ENCODE data around the gene DVL1. TPM values are rescaled to one million over a fixed set of nuclear protein-coding genes. Genes with fewer than 3 reads are reported as not detected.
"Not testable (repeated sequence)": the region's sequence is repeated elsewhere in the genome, so short reads cannot be mapped to it uniquely, and the experiment has no call there.

Gene DVL1
- total RNA-seq, 1 donor from 2014 or later = 72.7 TPM

GRCh38 chr1:1373815-1374588, 24.8 kb upstream of the DVL1 start:
- DNase-seq (ENCODE audit: low spot score) = no peak

GRCh38 chr1:1373051-1373814, 24.0 kb upstream of the DVL1 start:
- no peak for DNase-seq (ENCODE audit: low spot score)

- DNase-seq (ENCODE audit: low spot score) = peak; percentile 60
Measured at GRCh38 chr1:1371746-1372711, 22.8 kb upstream of the DVL1 start.

- no peak for DNase-seq (ENCODE audit: low spot score)
Measured at GRCh38 chr1:1371364-1371745, 22.1 kb upstream of the DVL1 start.

GRCh38 chr1:1370771-1371300, 21.6 kb upstream of the DVL1 start:
- no peak for DNase-seq (ENCODE audit: low spot score)

GRCh38 chr1:1370094-1370493, 20.9 kb upstream of the DVL1 start:
- not testable (repeated sequence) for DNase-seq (ENCODE audit: low spot score)

GRCh38 chr1:1367315-1367714, 18.1 kb upstream of the DVL1 start:
- no peak for DNase-seq (ENCODE audit: low spot score)

- no peak for DNase-seq (ENCODE audit: low spot score)
Measured at GRCh38 chr1:1366699-1367066, 17.5 kb upstream of the DVL1 start.

GRCh38 chr1:1365875-1366698, 16.9 kb upstream of the DVL1 start:
- DNase-seq (ENCODE audit: low spot score) = no peak

GRCh38 chr1:1364266-1364665, 15.0 kb upstream of the DVL1 start:
- no peak for DNase-seq (ENCODE audit: low spot score)

GRCh38 chr1:1361982-1362423, 12.8 kb upstream of the DVL1 start:
- DNase-seq (ENCODE audit: low spot score) = no peak

- DNase-seq (ENCODE audit: low spot score) = no peak
Measured at GRCh38 chr1:1361233-1361981, 12.2 kb upstream of the DVL1 start.

GRCh38 chr1:1360506-1361169, 11.4 kb upstream of the DVL1 start:
- DNase-seq (ENCODE audit: low spot score) = peak; percentile 40

GRCh38 chr1:1359664-1360468, 10.6 kb upstream of the DVL1 start:
- no peak for DNase-seq (ENCODE audit: low spot score)

GRCh38 chr1:1359308-1359663, 10.1 kb upstream of the DVL1 start:
- no peak for DNase-seq (ENCODE audit: low spot score)

GRCh38 chr1:1358433-1359271, 9.4 kb upstream of the DVL1 start, which contains the start of gene MXRA8:
TSS of gene MXRA8 (minus strand) at chr1:1358555. CDS start at chr1:1358504, 51 bp downstream.
- DNase-seq (ENCODE audit: low spot score) = peak; percentile 60

GRCh38 chr1:1357871-1358432, 8.7 kb upstream of the DVL1 start:
- DNase-seq (ENCODE audit: low spot score) = no peak

Data from mucosa of gallbladder (tissue), 1 donor.